Activated gamma-delta T cell treated with anti-CD3 and anti-CD28 coated beads, Interleukin-2, amount 50 U/mL, for 16 hours (primary cell): Measurements from ENCODE around the gene REEP5.
"Not testable (repeated sequence)": the region's sequence is repeated elsewhere in the genome, so short reads cannot be mapped to it uniquely, and the experiment has no call there.

Experiments used
- DNase-seq: peaks from one replicate; pipeline ENCODE4 v3.0.0-alpha.2; 2020; ENCODE audit warnings: low read depth

Gene REEP5

DNA sequence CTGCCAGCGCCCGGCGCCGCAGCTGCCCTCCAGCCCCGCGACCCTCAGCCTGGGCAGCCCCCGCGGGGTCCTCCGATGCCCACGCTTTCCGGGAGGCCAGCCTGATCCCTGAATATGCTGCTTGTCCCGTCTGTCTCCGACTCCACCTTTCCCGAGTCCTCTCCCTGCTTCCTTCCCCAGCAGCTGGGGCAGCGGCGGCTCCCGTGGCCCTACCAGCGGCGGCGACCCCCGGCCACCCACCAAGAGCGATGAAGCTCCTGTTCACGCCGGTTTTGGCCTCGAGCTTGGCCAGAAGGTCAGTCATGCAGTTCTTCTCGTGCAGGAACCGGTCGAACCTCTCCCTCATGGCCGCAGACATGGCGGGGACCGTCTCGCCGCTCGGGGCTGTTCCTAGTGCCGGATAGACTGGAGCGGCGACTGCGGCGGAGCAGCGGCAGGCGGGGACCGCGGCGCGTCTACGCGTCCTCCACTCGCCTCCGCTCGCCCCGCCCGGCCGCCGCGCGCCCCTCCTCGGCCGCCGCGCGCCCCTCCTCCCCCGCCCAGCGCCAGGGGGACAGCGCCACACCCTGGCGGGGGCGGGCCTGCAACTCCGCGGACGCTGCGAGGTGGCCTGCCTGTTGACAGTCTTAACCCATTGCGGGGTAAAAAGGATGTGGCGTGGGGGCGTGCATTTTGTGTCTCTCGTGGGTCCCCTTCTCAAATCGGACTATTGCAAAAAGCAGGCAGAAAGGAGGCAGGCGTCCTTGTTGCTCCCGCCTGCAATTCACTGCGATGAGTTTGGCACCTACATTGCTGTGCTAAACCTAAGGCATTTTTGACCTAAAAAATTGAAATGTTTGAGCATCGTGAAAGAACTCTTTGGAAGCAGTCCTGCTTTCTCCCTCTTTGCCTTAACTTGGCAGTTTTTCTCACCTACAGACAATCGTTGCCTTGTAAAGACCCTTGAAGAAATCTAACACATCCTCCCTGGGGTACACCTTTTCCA lies at the start of gene REEP5:
TSS of gene REEP5 (minus strand) at position 395 of the 985 bp plus-strand sequence. CDS start at position 358, 37 bp downstream.
- peak; percentile 77 for DNase-seq

DNA sequence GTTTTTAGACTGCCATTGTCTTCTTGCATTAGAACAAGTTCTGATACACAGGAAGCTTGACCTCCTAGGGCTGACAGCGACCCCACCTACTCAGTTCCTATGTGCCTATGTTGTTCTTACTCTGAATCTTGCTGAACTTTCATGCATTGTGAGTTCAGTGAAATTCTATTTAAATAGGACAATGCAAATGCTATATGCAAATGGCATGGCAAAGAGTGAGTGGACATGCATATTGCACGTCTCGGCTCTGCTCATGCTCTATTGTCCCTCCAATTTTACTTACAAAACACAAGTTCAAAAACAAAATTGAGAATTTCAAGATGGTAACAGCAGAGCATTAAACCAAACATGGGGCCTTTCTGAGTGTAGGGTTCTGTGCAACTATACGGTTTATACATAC lies 49.2 kb upstream of the REEP5 start:
- DNase-seq, result no peak

GRCh38 chr5:112968411-112969106 lies 46.5 kb upstream of the REEP5 start:
- DNase-seq, result no peak

DNA sequence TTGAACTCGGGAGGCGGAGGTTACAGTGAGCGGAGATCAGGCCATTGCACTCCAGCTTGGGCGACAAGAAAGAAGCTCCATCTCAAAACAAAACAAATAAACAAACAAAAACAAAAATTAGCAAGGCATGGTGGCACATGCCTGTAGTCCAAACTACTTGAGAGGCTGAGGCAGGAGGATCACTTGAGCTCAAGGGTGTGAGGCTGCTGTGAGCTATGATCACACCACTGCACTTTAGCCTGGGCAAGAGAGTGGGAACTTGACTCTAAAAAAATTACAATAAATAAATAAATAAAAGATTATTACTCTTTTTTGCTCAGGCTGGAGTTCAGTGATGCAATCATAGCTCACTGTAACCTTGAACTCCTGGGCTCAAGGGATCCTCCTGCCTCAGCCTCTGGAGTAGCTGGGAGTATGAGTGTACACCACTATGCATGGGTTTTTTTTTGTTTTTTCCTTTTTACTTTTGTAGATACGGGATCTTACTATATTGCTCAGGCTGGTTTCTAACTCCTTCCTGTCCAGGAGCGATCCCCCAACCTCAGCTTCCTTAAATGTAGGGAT lies 45.6 kb upstream of the REEP5 start:
- no peak for DNase-seq

GRCh38 chr5:112965733-112966306 lies 43.8 kb upstream of the REEP5 start:
- DNase-seq, result no peak

DNA sequence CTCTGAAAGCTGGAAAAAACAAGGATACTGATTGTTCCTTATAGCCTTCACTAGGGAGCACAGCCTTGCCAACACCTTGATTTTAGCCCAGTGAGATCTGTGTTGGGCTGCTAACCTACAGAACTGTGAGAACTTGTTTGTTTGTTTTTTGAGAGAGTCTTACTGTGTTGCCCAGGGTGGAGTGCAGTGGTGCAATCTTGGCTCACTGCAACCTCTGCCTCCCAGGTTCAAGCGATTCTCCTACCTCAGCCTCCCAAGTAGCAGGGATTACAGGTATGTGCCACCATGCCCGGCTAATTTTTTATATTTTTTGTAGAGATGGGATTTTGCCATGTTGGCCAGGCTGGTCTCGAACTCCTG lies 41.3 kb upstream of the REEP5 start:
- not testable (repeated sequence) for DNase-seq

DNA sequence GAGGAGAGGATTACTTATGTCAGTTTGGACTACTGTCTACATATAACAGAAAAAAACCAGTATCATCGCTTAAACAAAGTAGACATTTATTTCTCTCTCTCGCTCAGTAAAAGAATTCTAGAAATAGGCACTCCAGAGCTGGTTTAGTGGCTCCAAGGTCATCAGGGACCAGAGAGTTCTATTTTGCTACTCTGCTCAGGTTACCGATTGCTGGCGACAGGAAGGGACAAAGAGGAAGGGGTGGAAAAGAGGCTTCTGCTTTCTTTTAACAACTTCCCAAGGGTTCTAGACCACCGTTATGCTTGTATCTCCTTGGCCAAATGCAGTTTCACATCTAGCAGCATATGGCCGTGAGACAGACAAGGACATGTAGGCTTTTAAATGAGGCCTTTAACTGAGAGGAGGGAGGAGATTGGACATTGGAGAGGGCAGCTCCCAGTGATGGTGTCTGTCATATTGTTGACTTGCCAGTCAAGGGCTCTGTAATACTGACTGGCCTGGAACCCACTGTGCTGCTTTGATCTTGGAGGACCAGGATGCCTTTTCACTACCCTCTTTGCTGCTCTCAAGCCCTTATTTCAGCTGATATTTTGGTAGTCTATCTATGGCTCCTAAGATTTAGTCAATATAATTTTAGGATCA lies 39.0 kb upstream of the REEP5 start:
- no peak for DNase-seq

DNA sequence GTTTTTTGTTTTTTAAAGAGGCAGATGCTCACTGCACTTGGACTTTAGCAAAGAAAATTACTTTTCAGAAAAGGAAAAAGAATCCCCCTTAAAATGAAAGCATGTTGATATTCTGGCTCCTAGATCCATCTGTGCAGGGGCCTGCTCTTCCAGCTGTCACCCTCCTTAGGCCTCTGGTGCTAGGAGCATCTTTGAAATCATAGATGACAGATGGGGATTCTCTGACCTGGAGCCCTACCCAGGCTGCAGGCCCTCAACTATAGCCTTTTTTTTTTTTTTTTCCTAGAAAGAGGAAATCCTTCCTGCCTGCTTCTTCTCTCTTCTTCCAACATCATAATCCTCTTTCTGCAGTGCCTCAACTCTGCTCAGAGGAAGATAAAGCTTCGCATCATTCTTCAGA lies 38.3 kb upstream of the REEP5 start:
- DNase-seq, result no peak

- not testable (repeated sequence) for DNase-seq
Observed at GRCh38 chr5:112959872-112960271, 37.8 kb upstream of the REEP5 start.

- no peak for DNase-seq
Observed at GRCh38 chr5:112958093-112959088, 36.4 kb upstream of the REEP5 start.

DNA sequence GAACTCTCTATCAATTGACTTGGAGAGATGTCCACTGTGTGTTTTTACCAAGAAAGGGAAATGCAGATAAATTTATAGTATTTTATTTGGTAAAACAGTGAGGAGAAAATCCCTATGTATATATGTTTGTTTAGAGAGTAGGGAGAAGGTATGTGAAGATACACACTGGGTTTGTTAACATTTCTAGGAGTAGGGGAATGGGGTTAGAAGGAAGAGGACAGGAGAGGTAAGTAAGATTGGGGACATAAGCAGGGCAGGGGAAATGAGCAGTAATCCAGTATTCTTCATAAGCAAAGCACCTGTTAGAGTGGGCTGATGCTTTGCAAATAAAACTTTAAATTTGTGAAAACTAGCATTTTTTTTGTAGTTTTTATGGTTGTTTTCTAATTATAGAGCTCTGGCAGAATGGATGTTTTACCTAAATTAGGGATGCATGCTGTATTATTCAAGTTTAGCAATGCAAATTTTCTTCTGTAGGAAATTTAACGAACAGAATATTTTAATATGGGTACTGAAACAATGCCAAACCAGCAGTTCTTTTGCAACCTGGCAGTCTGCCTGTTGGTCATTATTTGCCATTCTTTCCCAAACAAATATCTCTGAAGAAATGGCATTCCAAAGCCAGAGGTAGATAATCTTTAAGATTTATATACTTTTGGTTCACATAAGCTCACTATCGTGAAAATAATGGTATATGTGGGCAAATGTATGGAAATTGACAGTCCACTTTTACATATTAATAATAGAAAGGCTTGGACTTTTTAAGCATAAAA lies 35.2 kb upstream of the REEP5 start:
- DNase-seq, result no peak

DNA sequence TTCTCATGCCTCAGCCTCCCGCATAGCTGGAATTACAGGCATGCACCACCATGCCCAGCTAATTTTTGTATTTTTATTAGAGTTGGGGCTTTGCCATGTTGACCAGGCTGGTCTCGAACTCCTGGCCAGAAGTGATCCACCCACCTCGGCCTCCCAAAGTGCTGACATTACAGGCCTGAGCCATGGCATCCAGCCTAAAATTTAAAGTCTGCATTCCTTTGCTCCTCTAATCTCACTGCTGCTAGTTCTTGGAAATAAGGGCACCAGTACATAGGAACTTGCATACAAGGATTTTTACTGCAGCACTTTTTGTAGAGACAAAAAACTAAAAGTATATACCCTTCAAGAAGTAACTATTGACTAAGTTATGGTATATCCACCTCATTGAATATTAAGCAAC lies 34.6 kb upstream of the REEP5 start:
- no peak for DNase-seq

- DNase-seq, result no peak
Observed at GRCh38 chr5:112951124-112951702, 29.2 kb upstream of the REEP5 start.

GRCh38 chr5:112948458-112948857 lies 26.4 kb upstream of the REEP5 start:
- DNase-seq, result no peak

DNA sequence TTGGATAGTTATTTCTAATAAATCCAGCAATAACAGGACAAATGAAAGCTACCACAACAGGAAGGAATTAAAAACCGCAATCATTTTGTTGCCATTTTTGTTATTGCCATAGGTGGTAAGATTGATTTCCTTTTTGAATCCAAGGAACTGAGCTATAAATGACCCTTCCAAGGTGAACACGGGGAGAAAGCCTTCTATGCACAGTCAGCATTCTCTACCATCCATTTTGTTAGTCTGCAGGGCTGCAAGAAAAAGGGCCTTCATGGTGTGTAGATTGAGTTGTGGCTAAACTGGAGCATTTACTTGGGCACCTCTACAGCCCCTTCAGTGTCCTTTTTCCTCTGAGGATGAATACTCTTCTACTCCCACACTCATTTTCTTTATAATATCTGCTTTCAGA lies 18.6 kb upstream of the REEP5 start:
- DNase-seq, result no peak

GRCh38 chr5:112938286-112938685 lies 16.3 kb upstream of the REEP5 start:
- no peak for DNase-seq

DNA sequence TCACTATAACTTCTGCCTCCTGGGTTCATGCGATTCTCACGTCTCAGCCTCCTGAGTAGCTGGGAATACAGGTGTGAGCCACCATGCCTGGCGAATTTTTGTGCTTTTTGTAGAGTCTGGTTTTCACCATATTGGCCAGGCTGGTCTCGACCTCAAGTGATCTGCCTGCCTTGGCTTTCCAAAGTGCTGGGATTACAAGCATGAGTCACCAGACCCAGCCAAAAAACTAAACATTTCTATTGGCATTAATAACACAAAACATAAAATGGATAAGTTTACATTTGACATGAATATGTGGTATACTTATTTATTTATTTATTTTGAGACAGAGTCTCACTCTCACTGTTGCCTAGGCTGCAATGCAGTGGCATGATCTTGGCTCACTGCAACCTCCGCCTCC lies 13.6 kb upstream of the REEP5 start:
- no peak for DNase-seq

GRCh38 chr5:112934366-112934663 lies 12.3 kb upstream of the REEP5 start:
- no peak for DNase-seq

- no peak for DNase-seq
Observed at GRCh38 chr5:112933651-112934365, 11.8 kb upstream of the REEP5 start.
